Measurements from ENCODE around the gene CAMK4. TPM values are rescaled to one million over a fixed set of nuclear protein-coding genes. Genes with fewer than 3 reads are reported as not detected.

Gene CAMK4
- total and polyA plus RNA-seq, 2 donors (not counting 3 experiments of a cell fraction or from before 2014, with no cell fraction given), result 2.2 to 5.4 TPM

- no TSS peak for BruUV-seq (replicated peaks)
- Histone ChIP-seq H3K4me1 (ENCODE audit: control insufficient read depth, extremely low read depth, insufficient read depth, low read length) (no peaks in the 10 kb centered on the region), H3K4me3 (replicated peaks in 1 of 3; ENCODE audit: insufficient read depth in 1 of 3, low read depth in 1 of 3, low read length in 3 of 3) (no peak overlapping the region), H3K9me3 (replicated peaks; ENCODE audit: control insufficient read depth, insufficient read depth, low read length) (no peaks in the 10 kb centered on the region), H3K4me2 (ENCODE audit: insufficient read depth, low read length) (no peak overlapping the region), H3K79me2 (ENCODE audit: control insufficient read depth, insufficient read depth, low read length) (no peaks in the 10 kb centered on the region), H3K9ac (replicated peaks; ENCODE audit: extremely low read depth, insufficient read depth, low read length) (no peak overlapping the region), H3K27me3 (ENCODE audit: control insufficient read depth in 2 of 2, insufficient read depth in 2 of 2, low read length in 2 of 2) (no peaks in the 10 kb centered on the region), H2AFZ (ENCODE audit: low read depth, low read length) (no peak overlapping the region), H3K27ac (ENCODE audit: insufficient read depth, low read depth, low read length) (no peak overlapping the region), H3K9me1 (replicated peaks; ENCODE audit: control insufficient read depth, extremely low read depth, insufficient read depth, low read length) (no peaks in the 10 kb centered on the region), H4K20me1 (replicated peaks; ENCODE audit: control insufficient read depth, extremely low read depth, insufficient read depth, low read length) (no peaks in the 10 kb centered on the region), H3K36me3 (ENCODE audit: control insufficient read depth in 2 of 2, extremely low read depth in 1 of 2, insufficient read depth in 2 of 2, low read length in 2 of 2) (no peaks in the 10 kb centered on the region)
- dilution Hi-C loops (cut with MboI; ENCODE audit: extremely low pct_ligation_motif_present, low sequenced_read_pairs) (no loop called here), intact Hi-C loops (cut with micrococcal nuclease) (no loop called here)
- POLR2A ChIA-PET, result no interaction called here
- FAIRE-seq (no peak), DNase-seq (ENCODE audit: low read depth, low spot score) (no peak)
- no peak for TF ChIP-seq MAX (IDR thresholded peaks at IDR 0.05; ENCODE audit: insufficient read depth, insufficient read length)
- TF ChIP-seq MYC (IDR thresholded peaks at IDR 0.05; ENCODE audit: low read depth, low read length), result no peak
- TF ChIP-seq POLR2AphosphoS5 (IDR thresholded peaks at IDR 0.05; ENCODE audit: insufficient read depth, low read depth, low read length), result no peak
- TF ChIP-seq FOS (IDR thresholded peaks at IDR 0.05; ENCODE audit: borderline replicate concordance, insufficient read depth, low read length), result no peak
- no peak for TF ChIP-seq JUN (IDR thresholded peaks at IDR 0.05; ENCODE audit: borderline replicate concordance, insufficient read depth, insufficient read length, low read depth)
- TF ChIP-seq EZH2 (IDR thresholded peaks at IDR 0.05; ENCODE audit: borderline replicate concordance, low read depth, low read length, severe bottlenecking), result no peak
- TF ChIP-seq POLR2A (IDR thresholded peaks at IDR 0.05; ENCODE audit: low read depth, low read length), result no peak
- no peak for TF ChIP-seq GATA2 (IDR thresholded peaks at IDR 0.05; ENCODE audit: insufficient read depth, insufficient read length, low read depth, low read length)
- no peak for TF ChIP-seq CTCF (IDR thresholded peaks at IDR 0.05; ENCODE audit: extremely low read depth in 1 of 2, insufficient read depth in 1 of 2, low read depth in 1 of 2, low read length in 2 of 2)
- CTCF ChIA-PET, result interaction anchor here (1.7 kb wide), 1 partner anchor 13 kb away, joined by 3 read pairs; no protein-coding TSS in a partner anchor
Measured at GRCh38 chr5:111348661-111349329, 124.6 kb downstream of the CAMK4 start.
